IMR-90 (cell line): ENCODE measurements around the gene PLXNA4. TPM values are rescaled to one million over a fixed set of nuclear protein-coding genes. Genes with fewer than 3 reads are reported as not detected.

ENCODE experiments used
- ATAC-seq: fragments of 200-7000 bp; cut with Tn5 transposase; 2 replicates; pipeline ENCODE4 v1.9.1; 2020; ENCODE audit warnings: low read depth, mild to moderate bottlenecking, moderate library complexity
- BruUV-seq: library from RNA; stranded (reverse); fragments of 400-500 nt; replicated peaks from 2 replicates; lab custom pipeline; 2021; lab: Mats Ljungman, UMichigan
- CTCF ChIA-PET: fragments of 300-600 bp; formaldehyde crosslinking; extraction: SDS; loops from one replicate; lab custom pipeline; 2021; ENCODE audit warnings: antibody characterized with exemption; lab: Yijun Ruan, JAX
- POLR2A ChIA-PET: fragments of 300-600 bp; sonication (Branson Sonifier 250); formaldehyde crosslinking; loops from one replicate; lab custom pipeline; 2022; ENCODE audit warnings: antibody characterized with exemption; ENCODE audit not compliant: unreplicated experiment; lab: Charles Lee
- DNase-seq: peaks from one replicate; pipeline ENCODE4 v3.0.0; 2013
- H2AFZ ChIP-seq: replicated peaks from 2 replicates; pipeline ENCODE3; 2013; ENCODE audit warnings: low read length, mild to moderate bottlenecking; ENCODE audit not compliant: poor library complexity
- H2AK5ac ChIP-seq: 2 replicates; pipeline ENCODE4 v1.6.1; 2013; ENCODE audit warnings: low read depth, low read length, inconsistent platforms
- H2AK9ac ChIP-seq: replicated peaks from 2 replicates; pipeline ENCODE3; 2013; ENCODE audit warnings: mild to moderate bottlenecking, low read depth, low read length, moderate library complexity; ENCODE audit not compliant: poor library complexity
- H2BK120ac ChIP-seq: 2 replicates; pipeline ENCODE4 v1.6.1; 2013; ENCODE audit warnings: low read depth, low read length, inconsistent platforms
- H2BK15ac ChIP-seq: 3 replicates; pipeline ENCODE4 v1.6.1; 2013; ENCODE audit warnings: low read depth, low read length, inconsistent platforms
- H2BK20ac ChIP-seq: 2 replicates; pipeline ENCODE4 v1.6.1; 2013; ENCODE audit warnings: low read depth, mild to moderate bottlenecking, inconsistent platforms, low read length, moderate library complexity
- H2BK5ac ChIP-seq: 2 replicates; pipeline ENCODE4 v1.6.1; 2013; ENCODE audit warnings: mild to moderate bottlenecking, low read depth, low read length, inconsistent platforms; ENCODE audit not compliant: poor library complexity, severe bottlenecking
- H3K14ac ChIP-seq: replicated peaks from 2 replicates; pipeline ENCODE4 v1.6.1; 2013; ENCODE audit warnings: low read depth, low read length, inconsistent platforms
- H3K18ac ChIP-seq: 2 replicates; pipeline ENCODE4 v1.6.1; 2013; ENCODE audit warnings: low read depth, low read length, control low read depth
- H3K23ac ChIP-seq: 2 replicates; pipeline ENCODE4 v1.6.1; 2013; ENCODE audit warnings: low read depth, low read length, inconsistent platforms
- H3K27ac ChIP-seq: 2 replicates; pipeline ENCODE4 v1.5.1; 2013; ENCODE audit warnings: mild to moderate bottlenecking, control low read depth, low read length; ENCODE audit not compliant: insufficient read depth
- H3K27me3 ChIP-seq: 2 replicates; pipeline ENCODE4 v1.6.1; 2013; ENCODE audit warnings: low read length; ENCODE audit not compliant: control insufficient read depth, insufficient read depth
- H3K36me3 ChIP-seq: 2 replicates; pipeline ENCODE4 v1.6.1; 2013; ENCODE audit warnings: low read length, mixed read lengths; ENCODE audit not compliant: control insufficient read depth, insufficient read depth
- H3K4ac ChIP-seq: 2 replicates; pipeline ENCODE4 v1.6.1; 2013; ENCODE audit warnings: low read depth, low read length, inconsistent platforms
- H3K4me1 ChIP-seq: 2 replicates; pipeline ENCODE4 v1.6.1; 2013; ENCODE audit warnings: low read length, mixed read lengths; ENCODE audit not compliant: control insufficient read depth, insufficient read depth
- H3K4me2 ChIP-seq: 2 replicates; pipeline ENCODE4 v1.6.1; 2013; ENCODE audit warnings: low read depth, mild to moderate bottlenecking, control low read depth, low read length, moderate library complexity
- H3K4me3 ChIP-seq: 2 replicates; pipeline ENCODE4 v1.5.1; 2013; ENCODE audit warnings: low read depth, mild to moderate bottlenecking, control low read depth, low read length, moderate library complexity; ENCODE audit not compliant: insufficient read depth
- H3K56ac ChIP-seq: 2 replicates; pipeline ENCODE4 v1.6.1; 2013; ENCODE audit warnings: low read length, inconsistent platforms; ENCODE audit not compliant: insufficient read depth; ENCODE audit errors: extremely low read depth
- H3K79me1 ChIP-seq, 2 experiments: 2 replicates each; pipeline ENCODE4 v1.6.1; 2013; ENCODE audit warnings: low read length in 2 of 2, inconsistent platforms in 1 of 2, low read depth in 1 of 2
- H3K9ac ChIP-seq: 2 replicates; pipeline ENCODE4 v1.6.1; 2013; ENCODE audit warnings: low read depth, low read length, control low read depth
- H3K9me1 ChIP-seq: 2 replicates; pipeline ENCODE4 v1.6.1; 2013; ENCODE audit warnings: low read length, inconsistent platforms; ENCODE audit not compliant: insufficient read depth
- H3K9me3 ChIP-seq: 2 replicates; pipeline ENCODE4 v1.6.1; 2013; ENCODE audit warnings: low read length; ENCODE audit not compliant: control insufficient read depth, insufficient read depth
- H4K20me1 ChIP-seq: 2 replicates; pipeline ENCODE4 v1.6.1; 2013; ENCODE audit warnings: low read length, inconsistent platforms; ENCODE audit not compliant: insufficient read depth
- H4K5ac ChIP-seq: 2 replicates; pipeline ENCODE4 v1.6.1; 2013; ENCODE audit warnings: mild to moderate bottlenecking, low read depth, low read length, control low read depth
- H4K8ac ChIP-seq, 2 experiments: 2 replicates each; pipeline ENCODE4 v1.6.1; 2013; ENCODE audit warnings: low read depth in 2 of 2, low read length in 2 of 2, control low read depth in 1 of 2, inconsistent platforms in 1 of 2
- H4K91ac ChIP-seq: 2 replicates; pipeline ENCODE4 v1.6.1; 2013; ENCODE audit warnings: low read depth, low read length, inconsistent platforms; ENCODE audit not compliant: insufficient read depth
- BHLHE40 ChIP-seq: fragments of 150-350 bp; IDR thresholded peaks from 2 replicates; pipeline ENCODE4 v1.6.1; 2016; ENCODE audit warnings: mild to moderate bottlenecking, low read depth, low read length
- CEBPB ChIP-seq: IDR thresholded peaks from 2 replicates; pipeline ENCODE4 v1.6.1; 2012; ENCODE audit warnings: low read depth, low read length, improper control_type of control experiment
- CHD1 ChIP-seq: IDR thresholded peaks from 2 replicates; pipeline ENCODE4 v1.6.1; 2012; ENCODE audit warnings: low read depth, low read length, improper control_type of control experiment
- FOS ChIP-seq: fragments of 150-350 bp; IDR thresholded peaks from 2 replicates; pipeline ENCODE4 v1.6.1; 2016; ENCODE audit warnings: low read depth, low read length
- MAZ ChIP-seq: IDR thresholded peaks from 2 replicates; pipeline ENCODE4 v1.6.1; 2012; ENCODE audit warnings: low read depth, mild to moderate bottlenecking, low read length, improper control_type of control experiment, moderate library complexity, borderline replicate concordance
- MXI1 ChIP-seq: IDR thresholded peaks from 2 replicates; pipeline ENCODE4 v1.6.1; 2012; ENCODE audit warnings: low read depth, mild to moderate bottlenecking, low read length, moderate library complexity, borderline replicate concordance
- NFE2L2 ChIP-seq: fragments of 150-350 bp; IDR thresholded peaks from 2 replicates; pipeline ENCODE4 v1.6.1; 2016; ENCODE audit warnings: low read depth, mild to moderate bottlenecking, low read length
- POLR2A ChIP-seq: IDR thresholded peaks from 2 replicates; pipeline ENCODE4 v1.6.1; 2012; ENCODE audit warnings: mild to moderate bottlenecking, low read depth, low read length
- RCOR1 ChIP-seq: IDR thresholded peaks from 2 replicates; pipeline ENCODE4 v1.6.1; 2012; ENCODE audit warnings: mild to moderate bottlenecking, low read length, improper control_type of control experiment; ENCODE audit not compliant: insufficient replicate concordance
- RFX5 ChIP-seq: IDR thresholded peaks from 2 replicates; pipeline ENCODE4 v1.8.0; 2012; ENCODE audit warnings: low read depth, mild to moderate bottlenecking, low read length, moderate library complexity
- SMC3 ChIP-seq: fragments of 150-350 bp; IDR thresholded peaks from 2 replicates; pipeline ENCODE4 v1.6.1; 2016; ENCODE audit warnings: low read depth, mild to moderate bottlenecking, antibody characterized with exemption, low read length, moderate library complexity
- WGBS, 2 experiments: methylation state at CpG; one replicate each; pipeline versions ENCODE4 v1.1.5 to v1.1.7; 2013; ENCODE audit warnings: missing lambda C conversion rate in 2 of 2; ENCODE audit not compliant: insufficient read length in 1 of 2; ENCODE audit errors: extremely low coverage in 2 of 2; 5-methylcytosine and 5-hydroxymethylcytosine counted together
- dilution Hi-C: fragments of 300-500 bp; cut with HindIII; formaldehyde crosslinking; loops from one replicate; pipeline ENCODE4 v1.14.3; 2018; ENCODE audit warnings: low sequenced_read_pairs; ENCODE audit not compliant: unreplicated experiment
- in situ Hi-C: fragments of 300-500 bp; cut with MboI; formaldehyde crosslinking; loops from 3 replicates; pipeline ENCODE4 v1.14.3; 2019; ENCODE audit warnings: low sequenced_read_pairs, inconsistent platforms, mixed read lengths
- intact Hi-C: fragments of 100-400 bp; cut with micrococcal nuclease; formaldehyde crosslinking; loops from 2 replicates; pipeline ENCODE4 v1.10.0; 2022
- polyA plus RNA-seq, 3 experiments: library from polyadenylated mRNA; depleted of rRNA; stranded (reverse); fragments of >200 nt; gene quantifications; 2 replicates each; pipeline ENCODE4 v1.2.3, GENCODE V29; 2012; ENCODE audit warnings: low replicate concordance in 1 of 3
- total RNA-seq: library from RNA; depleted of rRNA; stranded (reverse); fragments of >200 nt; gene quantifications from 2 replicates; pipeline ENCODE4 v1.2.3, GENCODE V29; 2012
- TF ChIP-seq, protein P1 (sequence below): conservative IDR thresholded peaks from 2 replicates; pipeline ENCODE4 v1.5.1; 2012; ENCODE audit warnings: mild to moderate bottlenecking, low read depth, low read length, improper control_type of control experiment
- TF ChIP-seq, protein P2 (sequence below): fragments of 150-350 bp; IDR thresholded peaks from 2 replicates; pipeline ENCODE4 v1.6.1; 2016; ENCODE audit warnings: low read depth, mild to moderate bottlenecking, low read length, moderate library complexity, borderline replicate concordance

PLXNA4 gene
- total and polyA plus RNA-seq, 2 of the 4 experiments (the other 2 are of a cell fraction) = under 0.01 TPM

DNA sequence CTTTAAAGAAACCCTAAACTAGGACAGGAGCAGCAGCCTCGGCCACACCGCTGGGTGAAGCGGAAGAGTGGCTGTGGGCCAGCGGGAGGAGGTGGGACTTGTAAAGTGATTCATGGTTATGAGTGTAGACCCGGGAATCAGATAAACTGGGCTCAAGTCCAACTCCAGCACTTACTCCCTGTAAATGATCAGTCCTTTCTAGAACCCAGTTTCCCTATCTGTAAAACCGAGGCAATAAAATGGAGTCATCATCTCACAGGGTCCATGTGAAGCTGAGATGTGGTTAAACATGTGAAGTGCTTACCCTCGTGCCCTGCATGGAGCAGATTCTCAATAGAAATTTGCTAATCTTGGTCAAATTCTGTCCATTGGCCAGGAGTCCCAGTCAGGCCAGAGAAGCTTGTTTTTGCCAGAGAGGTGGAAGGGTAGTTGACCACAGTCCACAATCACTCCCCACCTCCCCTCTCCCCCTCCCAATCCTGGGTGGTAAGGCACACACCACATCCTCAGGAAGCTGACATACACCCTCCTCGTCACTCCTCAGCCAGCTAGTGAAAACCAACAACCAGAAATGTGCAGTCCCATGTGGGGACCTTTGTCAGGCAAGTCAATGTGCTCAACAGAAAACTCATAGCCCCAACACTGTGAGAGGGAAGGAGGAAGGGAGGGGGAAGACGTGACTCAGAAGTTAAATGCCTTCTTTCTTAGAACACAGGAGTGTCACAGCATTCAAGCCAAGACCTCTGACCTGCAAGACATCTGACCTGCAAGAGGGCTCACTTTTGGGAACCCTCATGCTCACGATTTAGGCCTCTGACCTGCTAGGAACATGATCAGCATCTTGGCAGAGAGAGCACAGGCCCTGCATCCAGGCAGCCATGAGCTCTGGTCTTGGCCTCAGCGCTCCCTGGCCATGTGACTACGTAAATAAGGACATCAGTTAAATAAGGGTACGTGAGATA lies 145.1 kb downstream of the PLXNA4 start:
- Histone ChIP-seq H4K5ac (no peak overlapping the region), H3K56ac (no peak overlapping the region), H2BK5ac (no peak overlapping the region), H3K9me3 (no peaks in the 10 kb centered on the region), H3K9ac (no peak overlapping the region), H3K9me1 (no peaks in the 10 kb centered on the region), H4K91ac (no peak overlapping the region), H2AK5ac (no peak overlapping the region), H3K4ac (no peak overlapping the region), H3K27ac (no peak overlapping the region), H3K36me3 (no peaks in the 10 kb centered on the region), H4K20me1 (no peaks in the 10 kb centered on the region), H4K8ac (no peak overlapping the region), H2BK120ac (no peak overlapping the region), H2BK15ac (no peak overlapping the region), H3K14ac (no peak overlapping the region), H3K79me1 (no peaks in the 10 kb centered on the region), H2AK9ac (no peak overlapping the region), H3K18ac (no peak overlapping the region), H3K4me3 (no peak overlapping the region), H3K4me2 (no peak overlapping the region), H2BK20ac (no peak overlapping the region), H3K4me1 (no peaks in the 10 kb centered on the region), H3K27me3 (no peaks in the 10 kb centered on the region), H2AFZ (no peak overlapping the region), H3K23ac (no peak overlapping the region)
- BruUV-seq = no TSS peak
- intact Hi-C loops (no loop called here), dilution Hi-C loops (no loop called here), in situ Hi-C loops (no loop called here)
- ChIA-PET CTCF (no interaction called here), POLR2A (no interaction called here)
- DNase-seq (peak; percentile 72), ATAC-seq (no peak)
- 78% methylated on average over 3 of the region's 13 CpGs; no CpG with 5 or more reads in 1 of the 2 experiments for WGBS, 2 experiments
- TF ChIP-seq, protein P1, sequence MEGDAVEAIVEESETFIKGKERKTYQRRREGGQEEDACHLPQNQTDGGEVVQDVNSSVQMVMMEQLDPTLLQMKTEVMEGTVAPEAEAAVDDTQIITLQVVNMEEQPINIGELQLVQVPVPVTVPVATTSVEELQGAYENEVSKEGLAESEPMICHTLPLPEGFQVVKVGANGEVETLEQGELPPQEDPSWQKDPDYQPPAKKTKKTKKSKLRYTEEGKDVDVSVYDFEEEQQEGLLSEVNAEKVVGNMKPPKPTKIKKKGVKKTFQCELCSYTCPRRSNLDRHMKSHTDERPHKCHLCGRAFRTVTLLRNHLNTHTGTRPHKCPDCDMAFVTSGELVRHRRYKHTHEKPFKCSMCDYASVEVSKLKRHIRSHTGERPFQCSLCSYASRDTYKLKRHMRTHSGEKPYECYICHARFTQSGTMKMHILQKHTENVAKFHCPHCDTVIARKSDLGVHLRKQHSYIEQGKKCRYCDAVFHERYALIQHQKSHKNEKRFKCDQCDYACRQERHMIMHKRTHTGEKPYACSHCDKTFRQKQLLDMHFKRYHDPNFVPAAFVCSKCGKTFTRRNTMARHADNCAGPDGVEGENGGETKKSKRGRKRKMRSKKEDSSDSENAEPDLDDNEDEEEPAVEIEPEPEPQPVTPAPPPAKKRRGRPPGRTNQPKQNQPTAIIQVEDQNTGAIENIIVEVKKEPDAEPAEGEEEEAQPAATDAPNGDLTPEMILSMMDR = no peak
- TF ChIP-seq SMC3 = no peak
- TF ChIP-seq RCOR1 = no peak
- TF ChIP-seq RFX5 = no peak
- no peak for TF ChIP-seq NFE2L2
- TF ChIP-seq MAZ = no peak
- TF ChIP-seq FOS = no peak
- TF ChIP-seq, protein P2, sequence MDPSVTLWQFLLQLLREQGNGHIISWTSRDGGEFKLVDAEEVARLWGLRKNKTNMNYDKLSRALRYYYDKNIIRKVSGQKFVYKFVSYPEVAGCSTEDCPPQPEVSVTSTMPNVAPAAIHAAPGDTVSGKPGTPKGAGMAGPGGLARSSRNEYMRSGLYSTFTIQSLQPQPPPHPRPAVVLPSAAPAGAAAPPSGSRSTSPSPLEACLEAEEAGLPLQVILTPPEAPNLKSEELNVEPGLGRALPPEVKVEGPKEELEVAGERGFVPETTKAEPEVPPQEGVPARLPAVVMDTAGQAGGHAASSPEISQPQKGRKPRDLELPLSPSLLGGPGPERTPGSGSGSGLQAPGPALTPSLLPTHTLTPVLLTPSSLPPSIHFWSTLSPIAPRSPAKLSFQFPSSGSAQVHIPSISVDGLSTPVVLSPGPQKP = no peak
- no peak for TF ChIP-seq CEBPB
- no peak for TF ChIP-seq CHD1
- TF ChIP-seq BHLHE40 = no peak
- no peak for TF ChIP-seq MXI1
- TF ChIP-seq POLR2A = no peak
